Neural cell (in vitro differentiated cells): ENCODE data around the gene KATNAL1. TPM values are rescaled to one million over a fixed set of nuclear protein-coding genes. Genes with fewer than 3 reads are reported as not detected.

Source experiments
- H2AFZ ChIP-seq: fragments of 200-600, 300-800 bp; sonication (generic), shearing (Covaris generic); 2 replicates; pipeline ENCODE4 v1.6.0; 2014; ENCODE audit warnings: low read depth, mild to moderate bottlenecking, antibody characterized with exemption, low read length, moderate library complexity
- H3F3A ChIP-seq: fragments of 200-600 bp; shearing (Covaris generic); 2 replicates; pipeline ENCODE4 v1.6.1; 2016; ENCODE audit warnings: mild to moderate bottlenecking, moderate library complexity, mixed read lengths, antibody characterized with exemption, low read length; ENCODE audit not compliant: insufficient read depth, poor library complexity, severe bottlenecking
- H3K27ac ChIP-seq: fragments of 200-600, 300-800 bp; sonication (generic), shearing (Covaris generic); 2 replicates; pipeline ENCODE4 v1.5.1; 2014; ENCODE audit warnings: mild to moderate bottlenecking, low read length, moderate library complexity
- H3K27me3 ChIP-seq: fragments of 300-800, 200-600 bp; sonication (generic), shearing (Covaris generic); 2 replicates; pipeline ENCODE4 v1.6.0; 2014; ENCODE audit warnings: mild to moderate bottlenecking, low read depth, low read length, moderate library complexity; ENCODE audit not compliant: insufficient read depth
- H3K36me3 ChIP-seq: fragments of 300-800, 200-600 bp; sonication (generic), shearing (Covaris generic); 2 replicates; pipeline ENCODE4 v1.5.1; 2014; ENCODE audit warnings: mild to moderate bottlenecking, antibody characterized with exemption, low read length, moderate library complexity; ENCODE audit not compliant: insufficient read depth
- H3K4me2 ChIP-seq: fragments of 300-800, 200-600 bp; sonication (generic), shearing (Covaris generic); 2 replicates; pipeline ENCODE4 v1.6.0; 2014; ENCODE audit warnings: mild to moderate bottlenecking, low read length
- H3K4me3 ChIP-seq: fragments of 300-800, 200-600 bp; sonication (generic), shearing (Covaris generic); 2 replicates; pipeline ENCODE4 v1.5.1; 2014; ENCODE audit warnings: mild to moderate bottlenecking, low read length, moderate library complexity
- H3K79me2 ChIP-seq: fragments of 200-600 bp; shearing (Covaris generic); replicated peaks from 2 replicates; pipeline ENCODE4 v1.6.0; 2014; ENCODE audit warnings: mild to moderate bottlenecking, low read length, moderate library complexity; ENCODE audit not compliant: insufficient read depth
- H3K9ac ChIP-seq: fragments of 300-800, 200-600 bp; sonication (generic), shearing (Covaris generic); 2 replicates; pipeline ENCODE4 v1.6.1; 2016; ENCODE audit warnings: mild to moderate bottlenecking, low read length, mixed read lengths
- H3K9me2 ChIP-seq: fragments of 200-600 bp; shearing (Covaris generic); 2 replicates; pipeline ENCODE4 v1.6.1; 2016; ENCODE audit warnings: mild to moderate bottlenecking, low read length, mixed read lengths; ENCODE audit not compliant: insufficient read depth
- H3K9me3 ChIP-seq: fragments of 200-600, 300-800 bp; sonication (generic), shearing (Covaris generic); 2 replicates; pipeline ENCODE4 v1.6.1; 2016; ENCODE audit warnings: mild to moderate bottlenecking, mixed run types, low read length, moderate library complexity, mixed read lengths
- H4K20me1 ChIP-seq: fragments of 200-600 bp; shearing (Covaris generic); 2 replicates; pipeline ENCODE4 v1.6.1; 2016; ENCODE audit warnings: mild to moderate bottlenecking, mixed run types; ENCODE audit not compliant: insufficient read depth
- CTCF ChIP-seq: fragments of 450-650 bp; IDR thresholded peaks from 2 replicates; pipeline ENCODE4 v1.5.1; 2014; ENCODE audit warnings: antibody characterized with exemption, mild to moderate bottlenecking, moderate library complexity; ENCODE audit not compliant: poor library complexity, severe bottlenecking
- EP300 ChIP-seq: fragments of 450-650 bp; conservative IDR thresholded peaks from 2 replicates; pipeline ENCODE4 v1.6.1; 2014; ENCODE audit warnings: antibody characterized with exemption, mild to moderate bottlenecking, moderate library complexity; ENCODE audit not compliant: poor library complexity, severe bottlenecking
- EZH2 ChIP-seq: fragments of 200-600, 300-800 bp; shearing (Covaris generic), sonication (generic); IDR thresholded peaks from 2 replicates; pipeline ENCODE4 v1.6.1; 2014; ENCODE audit warnings: antibody characterized with exemption, low read length, borderline replicate concordance, mild to moderate bottlenecking; ENCODE audit not compliant: insufficient read depth, poor library complexity, severe bottlenecking
- MXI1 ChIP-seq: fragments of 450-650 bp; conservative IDR thresholded peaks from 2 replicates; pipeline ENCODE4 v1.6.1; 2014; ENCODE audit warnings: antibody characterized with exemption, mild to moderate bottlenecking; ENCODE audit not compliant: poor library complexity, severe bottlenecking
- POLR2AphosphoS5 ChIP-seq: IDR thresholded peaks from 2 replicates; pipeline ENCODE4 v1.6.1; 2012
- RAD21 ChIP-seq: fragments of 450-650 bp; conservative IDR thresholded peaks from 2 replicates; pipeline ENCODE4 v1.6.1; 2014; ENCODE audit warnings: antibody characterized with exemption, mild to moderate bottlenecking, moderate library complexity
- REST ChIP-seq: IDR thresholded peaks from 2 replicates; pipeline ENCODE4 v1.6.1; 2012; ENCODE audit warnings: borderline replicate concordance
- SMC3 ChIP-seq: fragments of 450-650 bp; conservative IDR thresholded peaks from 2 replicates; pipeline ENCODE4 v1.6.1; 2014; ENCODE audit warnings: antibody characterized with exemption, mild to moderate bottlenecking, moderate library complexity; ENCODE audit not compliant: poor library complexity
- TAF1 ChIP-seq: IDR thresholded peaks from 2 replicates; pipeline ENCODE4 v1.6.1; 2012; ENCODE audit warnings: low read depth
- polyA plus RNA-seq: library from polyadenylated mRNA; depleted of rRNA; stranded (reverse); fragments of >200 nt; gene quantifications from 2 replicates; pipeline ENCODE4 v1.2.3, GENCODE V29; 2014

Gene KATNAL1
- polyA plus RNA-seq, 1 donor from 2014 or later: 24.9 TPM

- no peak for TF ChIP-seq REST
- no peak for TF ChIP-seq TAF1
- no peak for TF ChIP-seq EP300
- no peak for TF ChIP-seq EZH2
- no peak for TF ChIP-seq POLR2AphosphoS5
- Histone ChIP-seq H3K9me3 (no peaks in the 10 kb centered on the region), H3K9me2 (no peaks in the 10 kb centered on the region), H2AFZ (no peak overlapping the region), H3K27me3 (no peaks in the 10 kb centered on the region), H4K20me1 (no peaks in the 10 kb centered on the region), H3K4me3 (no peak overlapping the region), H3F3A (no peaks in the 10 kb centered on the region), H3K36me3 (no peaks in the 10 kb centered on the region), H3K79me2 (no peaks in the 10 kb centered on the region), H3K27ac (no peak overlapping the region), H3K9ac (no peak overlapping the region), H3K4me2 (no peak overlapping the region)
Observed at GRCh38 chr13:30170569-30170968, 136.8 kb downstream of the KATNAL1 start.

GRCh38 chr13:30169442-30169841, 137.9 kb downstream of the KATNAL1 start:
- H3K27ac ChIP-seq: no peak overlapping the region
- TF ChIP-seq RAD21 (no peak), SMC3 (no peak), POLR2AphosphoS5 (no peak), TAF1 (no peak), EP300 (no peak), REST (no peak)
- no peak overlapping the region for H3K9ac ChIP-seq
- H3K36me3 ChIP-seq: no peaks in the 10 kb centered on the region
- no peaks in the 10 kb centered on the region for H3K27me3 ChIP-seq
- H3K9me2 ChIP-seq: no peaks in the 10 kb centered on the region
- H2AFZ ChIP-seq: no peak overlapping the region
- H3K9me3 ChIP-seq: no peaks in the 10 kb centered on the region
- H3K4me3 ChIP-seq: no peak overlapping the region
- H3F3A ChIP-seq: no peaks in the 10 kb centered on the region
- H3K4me2 ChIP-seq: no peak overlapping the region
- H3K79me2 ChIP-seq: no peaks in the 10 kb centered on the region
- H4K20me1 ChIP-seq: no peaks in the 10 kb centered on the region

- H3K9me3 ChIP-seq: no peaks in the 10 kb centered on the region
- H3F3A ChIP-seq: no peaks in the 10 kb centered on the region
- H3K4me3 ChIP-seq: no peak overlapping the region
- H2AFZ ChIP-seq: no peak overlapping the region
- H3K9ac ChIP-seq: no peak overlapping the region
- no peaks in the 10 kb centered on the region for H4K20me1 ChIP-seq
- H3K27me3 ChIP-seq: no peaks in the 10 kb centered on the region
- no peak for TF ChIP-seq EP300
- TF ChIP-seq RAD21: no peak
- TF ChIP-seq REST: no peak
- no peak for TF ChIP-seq CTCF
- no peak for TF ChIP-seq TAF1
- TF ChIP-seq SMC3: no peak
- no peak for TF ChIP-seq MXI1
- no peak for TF ChIP-seq EZH2
- no peak overlapping the region for H3K4me2 ChIP-seq
- no peak overlapping the region for H3K27ac ChIP-seq
- H3K79me2 ChIP-seq: no peaks in the 10 kb centered on the region
- H3K9me2 ChIP-seq: no peaks in the 10 kb centered on the region
- H3K36me3 ChIP-seq: no peaks in the 10 kb centered on the region
Observed at GRCh38 chr13:30165796-30166195, 141.6 kb downstream of the KATNAL1 start.
